Measurements from ENCODE around the gene FGF14.

FGF14 gene

GRCh38 chr13:102227741-102228140 lies 174.1 kb downstream of the FGF14 start:
- POLR2A ChIA-PET = no interaction called here
- Histone ChIP-seq H3K4me1 (ENCODE audit: control extremely low read depth in 1 of 4, control insufficient read depth in 4 of 4, insufficient read depth in 4 of 4, low read length in 3 of 4) (no peaks in the 10 kb centered on the region), H3K27ac (ENCODE audit: insufficient read depth in 1 of 2, low read depth in 1 of 2, low read length in 2 of 2, poor library complexity in 1 of 2, severe bottlenecking in 2 of 2) (no peak overlapping the region), H3K9me3 (ENCODE audit: control extremely low read depth in 1 of 5, control insufficient read depth in 4 of 5, insufficient read depth in 2 of 5, low read depth in 1 of 5, low read length in 4 of 5) (peaks cover 0 to 1% (median 0%) of the 10 kb centered on the region in 5 experiments), H3K4me3 (ENCODE audit: control insufficient read depth in 1 of 7, extremely low read depth in 1 of 7, insufficient read depth in 4 of 7, low read depth in 2 of 7, low read length in 6 of 7) (no peak overlapping the region), H3K27me3 (replicated peaks in 2 of 5; ENCODE audit: control insufficient read depth in 4 of 5, insufficient read depth in 5 of 5, low read length in 4 of 5) (no peaks in the 10 kb centered on the region), H3K36me3 (ENCODE audit: control insufficient read depth in 4 of 4, insufficient read depth in 4 of 4, low read length in 3 of 4) (no peaks in the 10 kb centered on the region)
- CTCF ChIA-PET = no interaction called here
- 95% methylated on average over 6 of the region's 6 CpGs for WGBS (ENCODE audit: insufficient coverage)
- DNase-seq = no peak

GRCh38 chr13:102226591-102226990 lies 175.3 kb downstream of the FGF14 start:
- POLR2A ChIA-PET = no interaction called here
- H3K27me3 ChIP-seq (replicated peaks in 2 of 5; ENCODE audit: control insufficient read depth in 4 of 5, insufficient read depth in 5 of 5, low read length in 4 of 5) = no peaks in the 10 kb centered on the region
- no peaks in the 10 kb centered on the region for H3K4me1 ChIP-seq (ENCODE audit: control extremely low read depth in 1 of 4, control insufficient read depth in 4 of 4, insufficient read depth in 4 of 4, low read length in 3 of 4)
- no peak overlapping the region for H3K27ac ChIP-seq (ENCODE audit: insufficient read depth in 1 of 2, low read depth in 1 of 2, low read length in 2 of 2, poor library complexity in 1 of 2, severe bottlenecking in 2 of 2)
- no peak overlapping the region for H3K4me3 ChIP-seq (ENCODE audit: control insufficient read depth in 1 of 7, extremely low read depth in 1 of 7, insufficient read depth in 4 of 7, low read depth in 2 of 7, low read length in 6 of 7)
- H3K36me3 ChIP-seq (ENCODE audit: control insufficient read depth in 4 of 4, insufficient read depth in 4 of 4, low read length in 3 of 4) = no peaks in the 10 kb centered on the region
- H3K9me3 ChIP-seq (ENCODE audit: control extremely low read depth in 1 of 5, control insufficient read depth in 4 of 5, insufficient read depth in 2 of 5, low read depth in 1 of 5, low read length in 4 of 5) = peaks cover 0 to 1% (median 0%) of the 10 kb centered on the region in 5 experiments
- 100% methylated on average over 1 of the region's 1 CpG for WGBS (ENCODE audit: insufficient coverage)
- CTCF ChIA-PET = no interaction called here
- no peak for DNase-seq

- no peak for DNase-seq
- 75% methylated on average over 6 of the region's 6 CpGs for WGBS (ENCODE audit: insufficient coverage)
These were observed 176.0 kb downstream of the FGF14 start for GRCh38 chr13:102225892-102226291.

GRCh38 chr13:102220681-102221228 lies 181.1 kb downstream of the FGF14 start:
- no peak for DNase-seq
- Histone ChIP-seq H3K27ac (ENCODE audit: insufficient read depth in 1 of 2, low read depth in 1 of 2, low read length in 2 of 2, poor library complexity in 1 of 2, severe bottlenecking in 2 of 2) (no peak overlapping the region), H3K9me3 (ENCODE audit: control extremely low read depth in 1 of 5, control insufficient read depth in 4 of 5, insufficient read depth in 2 of 5, low read depth in 1 of 5, low read length in 4 of 5) (peaks cover 0 to 1% (median 0%) of the 10 kb centered on the region in 5 experiments), H3K4me1 (ENCODE audit: control extremely low read depth in 1 of 4, control insufficient read depth in 4 of 4, insufficient read depth in 4 of 4, low read length in 3 of 4) (no peaks in the 10 kb centered on the region), H3K27me3 (replicated peaks in 2 of 5; ENCODE audit: control insufficient read depth in 4 of 5, insufficient read depth in 5 of 5, low read length in 4 of 5) (no peaks in the 10 kb centered on the region), H3K4me3 (ENCODE audit: control insufficient read depth in 1 of 7, extremely low read depth in 1 of 7, insufficient read depth in 4 of 7, low read depth in 2 of 7, low read length in 6 of 7) (no peak overlapping the region), H3K36me3 (ENCODE audit: control insufficient read depth in 4 of 4, insufficient read depth in 4 of 4, low read length in 3 of 4) (no peaks in the 10 kb centered on the region)
- POLR2A ChIA-PET = no interaction called here
- 68% methylated on average over 3 of the region's 5 CpGs for WGBS (ENCODE audit: insufficient coverage)
- CTCF ChIA-PET = no interaction called here

More at GRCh38 chr13:102225892-102226291, 176.0 kb downstream of the FGF14 start:
- H3K27ac ChIP-seq (ENCODE audit: insufficient read depth in 1 of 2, low read depth in 1 of 2, low read length in 2 of 2, poor library complexity in 1 of 2, severe bottlenecking in 2 of 2) = no peak overlapping the region
- no peaks in the 10 kb centered on the region for H3K4me1 ChIP-seq (ENCODE audit: control extremely low read depth in 1 of 4, control insufficient read depth in 4 of 4, insufficient read depth in 4 of 4, low read length in 3 of 4)
- H3K36me3 ChIP-seq (ENCODE audit: control insufficient read depth in 4 of 4, insufficient read depth in 4 of 4, low read length in 3 of 4) = no peaks in the 10 kb centered on the region
- H3K27me3 ChIP-seq (replicated peaks in 2 of 5; ENCODE audit: control insufficient read depth in 4 of 5, insufficient read depth in 5 of 5, low read length in 4 of 5) = no peaks in the 10 kb centered on the region
- POLR2A ChIA-PET = no interaction called here
- peaks cover 0 to 1% (median 0%) of the 10 kb centered on the region in 5 experiments for H3K9me3 ChIP-seq (ENCODE audit: control extremely low read depth in 1 of 5, control insufficient read depth in 4 of 5, insufficient read depth in 2 of 5, low read depth in 1 of 5, low read length in 4 of 5)
- CTCF ChIA-PET = no interaction called here
- no peak overlapping the region for H3K4me3 ChIP-seq (ENCODE audit: control insufficient read depth in 1 of 7, extremely low read depth in 1 of 7, insufficient read depth in 4 of 7, low read depth in 2 of 7, low read length in 6 of 7)

- ChIA-PET CTCF (no interaction called here), POLR2A (no interaction called here)
- DNase-seq = no peak
- Histone ChIP-seq H3K27me3 (replicated peaks in 2 of 5; ENCODE audit: control insufficient read depth in 4 of 5, insufficient read depth in 5 of 5, low read length in 4 of 5) (no peaks in the 10 kb centered on the region), H3K27ac (ENCODE audit: insufficient read depth in 1 of 2, low read depth in 1 of 2, low read length in 2 of 2, poor library complexity in 1 of 2, severe bottlenecking in 2 of 2) (no peak overlapping the region), H3K4me3 (ENCODE audit: control insufficient read depth in 1 of 7, extremely low read depth in 1 of 7, insufficient read depth in 4 of 7, low read depth in 2 of 7, low read length in 6 of 7) (no peak overlapping the region), H3K4me1 (ENCODE audit: control extremely low read depth in 1 of 4, control insufficient read depth in 4 of 4, insufficient read depth in 4 of 4, low read length in 3 of 4) (no peaks in the 10 kb centered on the region), H3K36me3 (ENCODE audit: control insufficient read depth in 4 of 4, insufficient read depth in 4 of 4, low read length in 3 of 4) (no peaks in the 10 kb centered on the region), H3K9me3 (ENCODE audit: control extremely low read depth in 1 of 5, control insufficient read depth in 4 of 5, insufficient read depth in 2 of 5, low read depth in 1 of 5, low read length in 4 of 5) (no peaks in the 10 kb centered on the region)
These were observed 186.9 kb downstream of the FGF14 start for GRCh38 chr13:102214956-102215355.

- Histone ChIP-seq H3K36me3 (ENCODE audit: control insufficient read depth in 4 of 4, insufficient read depth in 4 of 4, low read length in 3 of 4) (no peaks in the 10 kb centered on the region), H3K27ac (ENCODE audit: insufficient read depth in 1 of 2, low read depth in 1 of 2, low read length in 2 of 2, poor library complexity in 1 of 2, severe bottlenecking in 2 of 2) (no peak overlapping the region), H3K4me1 (ENCODE audit: control extremely low read depth in 1 of 4, control insufficient read depth in 4 of 4, insufficient read depth in 4 of 4, low read length in 3 of 4) (no peaks in the 10 kb centered on the region), H3K4me3 (ENCODE audit: control insufficient read depth in 1 of 7, extremely low read depth in 1 of 7, insufficient read depth in 4 of 7, low read depth in 2 of 7, low read length in 6 of 7) (no peak overlapping the region), H3K9me3 (ENCODE audit: control extremely low read depth in 1 of 5, control insufficient read depth in 4 of 5, insufficient read depth in 2 of 5, low read depth in 1 of 5, low read length in 4 of 5) (no peaks in the 10 kb centered on the region), H3K27me3 (replicated peaks in 2 of 5; ENCODE audit: control insufficient read depth in 4 of 5, insufficient read depth in 5 of 5, low read length in 4 of 5) (no peaks in the 10 kb centered on the region)
- DNase-seq = no peak
- POLR2A ChIA-PET = no interaction called here
- 63% methylated on average over 3 of the region's 3 CpGs for WGBS (ENCODE audit: insufficient coverage)
- CTCF ChIA-PET = no interaction called here
These were observed 189.1 kb downstream of the FGF14 start for GRCh38 chr13:102212729-102213128.

- DNase-seq = no peak
- Histone ChIP-seq H3K36me3 (ENCODE audit: control insufficient read depth in 4 of 4, insufficient read depth in 4 of 4, low read length in 3 of 4) (no peaks in the 10 kb centered on the region), H3K9me3 (ENCODE audit: control extremely low read depth in 1 of 5, control insufficient read depth in 4 of 5, insufficient read depth in 2 of 5, low read depth in 1 of 5, low read length in 4 of 5) (no peaks in the 10 kb centered on the region), H3K27me3 (replicated peaks in 2 of 5; ENCODE audit: control insufficient read depth in 4 of 5, insufficient read depth in 5 of 5, low read length in 4 of 5) (no peaks in the 10 kb centered on the region), H3K27ac (ENCODE audit: insufficient read depth in 1 of 2, low read depth in 1 of 2, low read length in 2 of 2, poor library complexity in 1 of 2, severe bottlenecking in 2 of 2) (no peak overlapping the region), H3K4me3 (ENCODE audit: control insufficient read depth in 1 of 7, extremely low read depth in 1 of 7, insufficient read depth in 4 of 7, low read depth in 2 of 7, low read length in 6 of 7) (no peak overlapping the region), H3K4me1 (ENCODE audit: control extremely low read depth in 1 of 4, control insufficient read depth in 4 of 4, insufficient read depth in 4 of 4, low read length in 3 of 4) (no peaks in the 10 kb centered on the region)
- ChIA-PET CTCF (no interaction called here), POLR2A (no interaction called here)
These were observed 193.5 kb downstream of the FGF14 start for GRCh38 chr13:102208347-102208746.
